Activated T-helper 1 cell treated with anti-CD3 and anti-CD28 coated beads, Interleukin-12 subunit alpha, Interleukin-12 subunit beta, Interleukin-2, Interleukin-4 antibody, amounts not matched to agents 30 ng/mL and 10 ng/mL and 1 ng/mL, durations not matched to agents 14 hours and 24 hours and 36 hours (primary cell): Measurements from ENCODE around the gene METRN. TPM values are rescaled to one million over a fixed set of nuclear protein-coding genes. Genes with fewer than 3 reads are reported as not detected.

Experiments
- DNase-seq: peaks from one replicate; pipeline ENCODE4 v3.0.0; 2021; ENCODE audit warnings: low spot score
- H3K27ac Mint-ChIP-seq: one replicate; pipeline ENCODE4 v1.8.0; 2021; ENCODE audit warnings: mild to moderate bottlenecking, mixed read lengths
- H3K27me3 Mint-ChIP-seq: one replicate; pipeline ENCODE4 v1.8.0; 2022; ENCODE audit warnings: mild to moderate bottlenecking, moderate library complexity, mixed read lengths; ENCODE audit not compliant: insufficient read depth
- H3K36me3 Mint-ChIP-seq: one replicate; pipeline ENCODE4 v1.8.0; 2021; ENCODE audit warnings: low read depth, mixed read lengths
- H3K4me1 Mint-ChIP-seq: one replicate; pipeline ENCODE4 v1.8.0; 2021; ENCODE audit warnings: low read depth, mixed read lengths
- H3K4me3 Mint-ChIP-seq: one replicate; pipeline ENCODE4 v1.8.0; 2021; ENCODE audit warnings: mild to moderate bottlenecking, moderate library complexity, mixed read lengths
- H3K9me3 Mint-ChIP-seq: one replicate; pipeline ENCODE4 v1.8.0; 2021; ENCODE audit warnings: mixed read lengths
- intact Hi-C: fragments of 100-400 bp; cut with micrococcal nuclease; formaldehyde crosslinking; loops from one replicate; pipeline ENCODE4 v1.15.1; 2024
- total RNA-seq: library from RNA; stranded (reverse); gene quantifications from 2 replicates; pipeline ENCODE4 v1.2.3, GENCODE V29; 2022

The METRN gene
- total RNA-seq, 1 donor from 2014 or later: 21.8 TPM

DNA sequence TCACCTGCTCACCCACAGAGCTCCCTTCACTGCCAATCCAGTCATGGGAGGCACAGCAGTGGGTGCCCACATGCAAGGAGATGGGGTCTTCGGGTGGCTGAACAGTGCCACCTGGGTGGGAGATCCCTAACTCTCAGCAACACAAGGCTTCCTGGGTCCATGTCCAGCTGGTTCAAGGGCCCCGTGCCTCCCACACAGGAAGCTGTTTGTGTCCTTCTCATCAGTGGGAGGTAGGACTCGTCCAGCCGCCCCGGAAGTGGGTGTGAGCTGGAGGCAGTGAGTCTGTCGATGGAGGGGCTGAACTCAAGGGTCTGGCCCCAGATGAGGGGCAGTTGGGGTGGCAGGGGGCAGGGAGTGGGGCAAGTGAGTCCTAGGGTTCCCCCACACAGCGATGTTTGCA is 10.9 kb upstream of the METRN start:
- no peaks in the 10 kb centered on the region for H3K9me3 Mint-ChIP-seq
- no peaks in the 10 kb centered on the region for H3K4me1 Mint-ChIP-seq
- intact Hi-C loops: no loop called here
- H3K27me3 Mint-ChIP-seq: peaks cover 45% of the 10 kb centered on the region
- no peak overlapping the region for H3K4me3 Mint-ChIP-seq
- no peak overlapping the region for H3K27ac Mint-ChIP-seq
- no peak for DNase-seq
- no peaks in the 10 kb centered on the region for H3K36me3 Mint-ChIP-seq

DNA sequence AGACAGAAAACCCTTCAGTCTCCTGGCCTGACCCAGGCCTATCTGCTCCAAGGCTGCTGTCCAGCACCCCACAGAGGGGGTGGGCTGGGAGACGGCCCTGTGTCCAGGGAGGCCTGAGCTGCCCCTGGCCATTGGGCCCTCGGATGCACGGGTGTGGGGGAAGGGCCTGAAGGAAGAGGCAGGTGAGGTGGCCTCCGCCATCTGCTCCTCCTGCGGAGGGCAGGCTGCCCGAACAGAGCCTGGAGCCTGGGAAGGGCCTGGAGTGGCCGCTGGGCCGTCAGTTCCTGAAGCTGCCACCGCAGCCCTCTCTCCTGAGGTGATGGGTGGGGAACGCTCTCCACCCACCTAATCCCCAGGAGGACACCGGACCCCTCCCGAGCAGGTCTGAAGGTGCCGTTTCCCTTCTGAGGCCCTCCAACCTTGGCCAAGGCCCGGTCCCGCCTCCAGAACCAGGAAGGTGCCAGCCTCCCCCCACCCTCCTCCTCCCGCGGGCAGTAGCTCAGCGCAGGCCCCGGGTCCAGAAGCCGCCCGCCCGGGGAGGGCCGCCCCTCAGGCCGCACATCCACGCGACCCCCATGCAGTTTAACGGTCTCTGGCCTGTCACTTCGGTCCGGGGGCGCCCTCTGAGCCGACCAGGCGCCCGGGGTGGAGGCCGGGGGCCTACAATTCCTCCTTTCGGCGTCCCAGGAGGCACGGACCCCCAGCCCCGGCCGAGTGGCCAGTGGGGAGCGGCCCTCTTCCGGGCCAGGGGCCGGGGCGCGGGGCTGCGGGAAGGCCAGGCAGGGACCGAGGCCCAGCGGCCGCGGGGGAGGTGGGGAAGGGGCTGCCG is 10.2 kb upstream of the METRN start:
- no peaks in the 10 kb centered on the region for H3K9me3 Mint-ChIP-seq
- H3K4me1 Mint-ChIP-seq: no peaks in the 10 kb centered on the region
- H3K27ac Mint-ChIP-seq: no peak overlapping the region
- H3K27me3 Mint-ChIP-seq: peaks cover 48% of the 10 kb centered on the region
- intact Hi-C loops: no loop called here
- H3K4me3 Mint-ChIP-seq: no peak overlapping the region
- no peaks in the 10 kb centered on the region for H3K36me3 Mint-ChIP-seq
- no peak for DNase-seq

DNA sequence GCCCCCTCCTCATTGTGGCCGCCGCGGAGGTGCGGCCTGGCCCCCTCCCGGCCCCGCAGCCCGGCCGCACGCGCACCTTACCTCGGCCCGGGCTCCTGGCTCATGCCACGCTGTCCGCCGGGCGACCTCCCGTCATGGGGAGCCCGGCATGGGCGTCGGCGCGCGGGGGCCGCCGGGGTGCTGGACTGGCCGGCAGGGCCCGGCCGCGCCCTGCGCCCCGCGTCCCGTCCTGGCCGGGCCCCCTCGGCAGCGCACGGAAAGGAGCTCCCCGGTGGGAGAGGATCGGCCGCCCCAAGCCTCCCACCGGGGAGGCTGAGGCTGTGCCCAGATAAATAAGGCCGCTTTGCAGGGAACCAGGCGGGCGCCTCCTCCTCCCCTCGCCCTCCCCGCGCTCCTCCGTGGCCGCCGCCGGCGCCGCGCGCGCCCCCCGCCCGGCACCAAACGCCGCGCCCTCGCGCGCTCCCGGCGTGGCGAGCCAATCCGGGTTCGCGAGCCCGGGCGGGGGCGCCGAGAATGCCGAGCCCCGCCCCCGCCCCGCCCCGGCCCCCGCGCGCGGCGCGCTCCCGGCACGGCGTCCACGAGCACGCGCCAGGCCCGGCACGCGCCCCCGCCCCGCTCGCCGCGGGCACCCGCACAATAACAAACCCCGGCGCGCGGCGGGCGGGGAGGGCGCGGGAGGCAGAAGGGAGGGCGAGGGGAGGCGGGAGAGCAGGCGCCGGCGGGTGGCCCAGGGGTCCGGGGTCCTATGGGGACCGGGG is 9.3 kb upstream of the METRN start, which contains the start of gene FBXL16:
Gene FBXL16 (minus strand): TSS at position 371 of the 758 bp plus-strand sequence. CDS start 8,396 bp downstream, outside the sequence.
- intact Hi-C loops: no loop called here
- no peak within 1 kb of the TSS for H3K4me3 Mint-ChIP-seq
- peaks cover 46% of the 10 kb centered on the region for H3K27me3 Mint-ChIP-seq
- no peaks in the 10 kb centered on the region for H3K36me3 Mint-ChIP-seq
- H3K9me3 Mint-ChIP-seq: no peaks in the 10 kb centered on the region
- H3K4me1 Mint-ChIP-seq: no peaks in the 10 kb centered on the region
- no peak for DNase-seq
- no peak within 1 kb of the TSS for H3K27ac Mint-ChIP-seq

DNA sequence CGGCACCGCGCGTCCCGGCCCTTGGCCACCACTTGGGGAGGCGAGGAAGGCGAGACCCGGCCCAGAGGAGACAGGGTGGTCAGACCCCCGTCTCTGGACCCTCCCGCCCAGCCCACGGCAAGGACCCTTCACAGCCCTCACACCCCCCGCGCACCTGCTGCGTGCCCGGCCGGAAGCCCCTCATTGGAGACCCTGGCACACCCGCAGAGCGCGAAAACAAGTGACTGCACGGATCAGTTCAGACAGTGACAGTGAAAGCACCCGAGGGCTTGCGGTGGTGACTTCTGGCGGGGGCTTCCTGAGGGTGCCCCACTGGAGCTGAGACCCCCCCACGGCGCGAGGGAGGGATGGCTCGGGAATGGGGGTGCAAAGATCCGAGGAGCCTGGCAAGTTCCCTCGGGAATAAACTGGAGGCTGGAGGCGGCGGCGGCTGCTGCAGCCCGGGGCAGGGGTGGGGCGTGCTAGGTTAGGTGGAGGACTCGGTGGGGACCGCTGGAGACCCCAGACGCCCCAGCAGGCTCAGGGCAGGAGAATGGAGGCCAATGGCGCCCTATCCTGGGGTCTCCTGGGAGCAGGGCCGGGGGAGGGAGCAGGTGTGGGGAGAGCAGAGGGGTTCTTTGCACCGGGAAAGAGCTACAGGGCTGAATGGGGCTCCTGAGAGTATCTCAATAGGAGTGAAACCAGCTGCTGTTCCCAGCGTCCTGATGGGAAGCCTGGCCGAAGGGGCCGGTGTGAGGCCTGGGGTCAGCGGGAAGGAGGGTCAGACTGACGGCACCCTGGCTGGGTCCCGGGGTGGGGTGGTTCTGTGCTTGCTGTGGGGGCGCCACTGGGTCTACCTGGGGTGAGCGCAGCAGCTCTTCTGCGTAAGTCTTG is 8.5 kb upstream of the METRN start:
- DNase-seq: no peak
- no peak overlapping the region for H3K27ac Mint-ChIP-seq
- no peaks in the 10 kb centered on the region for H3K36me3 Mint-ChIP-seq
- no peak overlapping the region for H3K4me3 Mint-ChIP-seq
- H3K27me3 Mint-ChIP-seq: peaks cover 46% of the 10 kb centered on the region
- no peaks in the 10 kb centered on the region for H3K9me3 Mint-ChIP-seq
- intact Hi-C loops: no loop called here
- no peaks in the 10 kb centered on the region for H3K4me1 Mint-ChIP-seq

DNA sequence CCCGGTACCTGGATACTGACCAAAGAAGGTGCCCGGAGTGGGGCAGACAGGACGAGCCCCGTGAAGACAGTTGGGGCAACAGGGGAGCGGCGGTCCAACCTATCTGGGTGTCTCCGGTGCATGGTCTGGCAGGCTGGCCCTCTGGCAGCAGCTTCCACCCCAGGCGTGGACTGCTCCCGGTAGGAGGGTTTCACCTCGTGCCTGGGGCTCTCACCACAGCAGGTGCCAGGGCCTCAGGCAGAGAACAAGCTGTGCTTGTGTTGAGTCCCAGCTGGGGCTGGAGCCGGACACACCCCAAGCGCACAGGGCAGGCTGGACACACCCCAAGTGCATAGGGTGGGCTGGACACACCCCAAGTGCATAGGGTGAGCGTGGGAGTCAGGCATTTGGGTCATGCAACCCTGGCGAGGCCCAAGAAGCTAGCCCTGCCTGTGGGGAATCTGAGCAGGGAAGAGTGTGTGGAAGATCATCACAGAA is 7.8 kb upstream of the METRN start:
- H3K4me3 Mint-ChIP-seq: no peak overlapping the region
- H3K36me3 Mint-ChIP-seq: no peaks in the 10 kb centered on the region
- no peak for DNase-seq
- no peak overlapping the region for H3K27ac Mint-ChIP-seq
- intact Hi-C loops: no loop called here
- peaks cover 42% of the 10 kb centered on the region for H3K27me3 Mint-ChIP-seq
- no peaks in the 10 kb centered on the region for H3K4me1 Mint-ChIP-seq
- H3K9me3 Mint-ChIP-seq: no peaks in the 10 kb centered on the region

DNA sequence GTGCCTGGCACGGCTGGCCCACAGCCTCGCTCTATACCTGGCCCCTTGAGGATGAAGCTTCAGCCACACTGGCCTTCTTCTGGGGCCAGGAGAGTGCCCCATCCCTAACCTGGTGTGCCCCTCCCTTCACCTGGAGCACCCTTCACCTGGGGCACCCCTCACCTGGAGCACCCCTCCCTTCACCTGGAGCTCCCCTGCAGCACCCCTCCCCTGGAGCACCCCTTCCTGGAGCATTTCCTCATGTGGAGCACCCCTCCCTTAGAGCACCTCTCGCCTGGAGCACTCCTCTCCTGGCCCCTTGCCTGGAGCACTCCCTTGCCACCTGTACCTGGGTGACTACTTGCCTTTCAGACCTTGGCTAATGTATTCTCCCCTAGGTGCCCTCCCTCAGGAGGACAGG is 6.9 kb upstream of the METRN start:
- intact Hi-C loops: no loop called here
- Mint-ChIP-seq H3K4me1 (no peaks in the 10 kb centered on the region), H3K27me3 (peaks cover 37% of the 10 kb centered on the region)

DNA sequence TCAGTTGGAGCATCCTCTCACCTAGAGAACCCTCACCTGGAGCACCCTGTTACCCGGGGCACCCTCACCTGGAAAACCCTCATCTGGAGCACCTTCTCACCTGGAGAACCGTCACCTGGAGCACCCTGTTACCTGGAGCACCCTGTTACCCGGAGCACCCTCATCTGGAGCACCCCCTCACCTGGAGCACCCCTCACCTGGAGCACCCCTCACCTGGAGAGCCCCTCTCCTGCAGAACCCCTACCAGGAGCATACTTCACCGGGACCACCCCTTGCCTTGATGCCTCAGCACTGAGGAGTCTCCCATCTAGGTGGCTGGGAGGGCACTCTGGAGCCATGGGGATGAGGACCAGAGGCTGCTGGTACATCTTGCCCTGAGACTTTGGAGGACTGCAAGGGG is 6.0 kb upstream of the METRN start:
- Mint-ChIP-seq H3K4me1 (no peaks in the 10 kb centered on the region), H3K27me3 (peaks cover 38% of the 10 kb centered on the region), H3K9me3 (no peaks in the 10 kb centered on the region), H3K4me3 (no peak overlapping the region), H3K36me3 (no peaks in the 10 kb centered on the region), H3K27ac (no peak overlapping the region)
- DNase-seq: no peak
- intact Hi-C loops: no loop called here

More for the DNA sequence above, 6.9 kb upstream of the METRN start:
- Mint-ChIP-seq H3K27ac (no peak overlapping the region), H3K36me3 (no peaks in the 10 kb centered on the region), H3K9me3 (no peaks in the 10 kb centered on the region), H3K4me3 (no peak overlapping the region)
- no peak for DNase-seq

DNA sequence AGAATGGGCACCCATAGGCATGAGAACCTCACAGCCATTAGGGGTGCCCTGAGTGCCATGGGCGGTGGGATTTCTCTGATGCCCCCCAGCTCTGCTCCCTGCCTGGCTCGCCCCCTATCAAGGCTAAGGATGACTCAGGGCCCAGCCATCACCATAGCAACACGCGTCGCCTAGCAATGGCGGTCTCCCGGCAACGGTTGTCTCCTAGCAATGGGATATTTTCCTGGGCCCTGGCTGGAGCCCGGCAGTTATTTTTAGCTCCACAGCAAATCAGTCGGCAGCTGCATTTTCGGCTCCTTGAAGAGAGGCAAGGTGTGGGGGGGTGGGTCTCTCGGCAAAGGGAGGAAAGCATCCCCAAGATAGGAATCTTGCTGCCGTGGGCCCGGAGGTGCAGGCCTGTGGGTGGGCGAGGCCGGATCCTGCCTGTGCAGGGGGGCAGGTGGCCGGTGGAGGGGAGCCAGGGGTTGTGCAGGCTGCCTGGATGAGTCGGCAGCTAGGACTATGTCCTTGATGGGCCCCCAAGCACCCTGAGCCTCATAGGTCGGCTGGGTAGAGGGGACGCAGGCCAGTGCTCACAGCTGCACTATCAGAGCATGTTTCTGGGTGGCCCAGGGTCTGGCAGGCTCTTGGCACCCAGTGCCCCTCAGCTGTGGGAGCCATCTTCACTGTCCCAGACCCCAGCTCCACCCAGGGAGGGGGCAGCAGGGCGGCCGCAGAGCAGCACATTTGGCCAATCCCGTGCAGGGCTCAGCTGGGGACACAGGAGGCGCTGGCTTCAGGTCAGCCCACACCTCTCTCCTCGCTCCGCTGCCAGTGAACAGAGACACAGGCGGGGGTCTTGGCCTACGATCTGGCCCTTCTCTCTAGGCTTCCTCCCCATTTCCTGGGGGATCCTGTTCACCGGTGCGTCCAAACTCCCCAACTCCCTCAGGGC is 5.1 kb upstream of the METRN start:
- no peak overlapping the region for H3K27ac Mint-ChIP-seq
- peaks cover 41% of the 10 kb centered on the region for H3K27me3 Mint-ChIP-seq
- no peaks in the 10 kb centered on the region for H3K4me1 Mint-ChIP-seq
- no peaks in the 10 kb centered on the region for H3K36me3 Mint-ChIP-seq
- intact Hi-C loops: loop anchor here (2.0 to 5.0 kb wide), 2 partner anchors 97 to 393 kb away; no protein-coding TSS in a partner anchor
- no peaks in the 10 kb centered on the region for H3K9me3 Mint-ChIP-seq
- no peak overlapping the region for H3K4me3 Mint-ChIP-seq
- DNase-seq: no peak

DNA sequence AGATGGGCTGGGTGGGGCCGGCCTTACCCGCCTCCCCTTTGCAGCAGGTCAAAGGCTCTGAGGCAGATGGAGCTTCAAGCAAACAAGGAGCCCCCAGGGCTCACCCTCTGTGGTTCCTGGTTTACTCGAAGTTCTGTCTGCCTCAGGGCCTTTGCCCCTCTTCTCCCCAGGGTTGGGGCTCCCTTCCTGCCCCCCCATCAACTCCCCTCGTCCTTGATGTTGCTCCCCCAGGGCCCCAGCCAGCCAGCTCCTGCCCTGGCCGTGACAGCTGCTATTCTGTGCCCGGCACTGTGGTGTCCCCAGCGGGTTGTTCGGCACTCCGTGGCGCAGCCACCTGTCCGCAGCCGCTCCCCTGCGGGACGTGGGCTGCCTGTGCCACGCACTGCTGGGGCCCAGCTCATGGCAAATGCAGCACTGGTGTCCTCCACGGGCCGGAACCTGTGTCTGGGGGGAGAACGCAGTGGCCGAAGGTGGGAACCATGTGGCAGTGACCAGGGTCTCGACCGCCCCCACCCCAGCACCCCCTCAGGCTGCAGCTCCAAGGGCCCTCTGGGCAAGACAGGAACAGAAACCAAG is 4.3 kb upstream of the METRN start:
- no peaks in the 10 kb centered on the region for H3K4me1 Mint-ChIP-seq
- no peak overlapping the region for H3K27ac Mint-ChIP-seq
- intact Hi-C loops: loop anchor here (1.0 to 5.0 kb wide), 3 partner anchors 75 to 392 kb away; no protein-coding TSS in a partner anchor
- DNase-seq: no peak
- no peak overlapping the region for H3K4me3 Mint-ChIP-seq
- H3K36me3 Mint-ChIP-seq: no peaks in the 10 kb centered on the region
- H3K9me3 Mint-ChIP-seq: no peaks in the 10 kb centered on the region
- peaks cover 41% of the 10 kb centered on the region for H3K27me3 Mint-ChIP-seq

DNA sequence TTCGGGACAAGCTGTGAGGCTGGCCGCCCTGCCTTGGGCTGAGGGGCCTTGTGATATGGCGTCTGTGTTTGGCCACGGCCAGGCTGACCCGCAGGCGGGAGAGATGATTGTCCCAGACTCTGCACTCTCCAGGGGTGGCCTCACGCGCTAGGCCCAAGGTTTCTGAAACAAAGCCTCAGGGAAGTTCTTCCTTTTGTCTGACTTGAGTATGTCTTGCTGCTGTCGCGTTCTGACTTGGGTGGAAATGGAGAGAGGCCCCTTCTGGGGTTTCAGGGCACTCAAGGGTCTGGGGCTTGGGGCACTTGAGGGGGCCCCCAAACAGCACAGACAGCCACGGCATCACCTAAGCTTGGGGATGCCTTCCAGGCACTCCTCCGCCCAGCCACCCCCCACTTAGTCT is 3.8 kb upstream of the METRN start:
- Mint-ChIP-seq H3K4me3 (no peak overlapping the region), H3K4me1 (no peaks in the 10 kb centered on the region), H3K9me3 (no peaks in the 10 kb centered on the region), H3K27ac (no peak overlapping the region), H3K36me3 (no peaks in the 10 kb centered on the region), H3K27me3 (peaks cover 41% of the 10 kb centered on the region)
- intact Hi-C loops: loop anchor here (1.0 to 5.0 kb wide), 3 partner anchors 74 to 392 kb away; no protein-coding TSS in a partner anchor
- DNase-seq: no peak

DNA sequence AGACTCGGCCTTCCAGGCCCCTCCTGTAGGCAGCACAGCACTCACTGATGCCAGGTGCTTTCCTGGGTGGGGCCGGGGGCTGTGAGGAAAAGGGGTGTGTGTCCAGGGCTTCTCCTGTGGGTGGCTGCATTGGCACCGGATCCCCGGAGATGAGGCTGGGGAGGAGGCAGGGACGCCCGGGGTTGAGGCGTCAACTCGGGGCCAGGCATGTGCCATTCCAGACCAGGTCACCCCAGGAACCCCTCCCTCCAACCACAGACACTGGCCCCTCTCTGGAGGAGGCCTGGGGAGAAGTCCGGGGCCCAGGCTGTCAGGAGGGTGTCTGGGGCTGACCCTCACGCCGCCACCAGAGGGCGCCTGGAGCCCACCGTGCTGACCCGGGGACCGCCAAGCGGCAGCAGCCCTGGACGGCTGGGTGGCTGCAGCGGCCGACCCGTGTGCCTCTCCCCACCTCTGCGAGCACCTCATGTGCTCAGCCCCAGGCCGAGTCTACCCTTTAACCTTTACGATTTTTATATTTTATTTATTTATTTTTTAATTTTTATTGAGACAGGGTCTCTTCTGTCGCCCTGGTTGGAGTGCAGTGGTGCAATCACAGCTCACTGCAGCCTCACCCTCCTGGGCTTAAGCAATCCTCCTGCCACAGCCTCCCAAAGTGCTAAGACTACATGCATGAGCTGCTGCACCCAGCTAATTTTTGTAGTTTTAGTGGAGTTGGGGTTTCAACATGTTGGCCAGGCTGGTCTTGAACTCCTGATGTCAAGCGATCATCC is 3.2 kb upstream of the METRN start:
- no peak overlapping the region for H3K27ac Mint-ChIP-seq
- DNase-seq: peak; percentile 67
- peaks cover 35% of the 10 kb centered on the region for H3K27me3 Mint-ChIP-seq
- no peaks in the 10 kb centered on the region for H3K36me3 Mint-ChIP-seq
- no peaks in the 10 kb centered on the region for H3K4me1 Mint-ChIP-seq
- no peak overlapping the region for H3K4me3 Mint-ChIP-seq
- intact Hi-C loops: loop anchor here (1.0 to 5.0 kb wide), 3 partner anchors 74 to 391 kb away; no protein-coding TSS in a partner anchor
- no peaks in the 10 kb centered on the region for H3K9me3 Mint-ChIP-seq
